Measurements from ENCODE around the gene TAX1BP1.
"Not testable (repeated sequence)": the region's sequence is repeated elsewhere in the genome, so short reads cannot be mapped to it uniquely, and the experiment has no call there.

Gene TAX1BP1

GRCh38 chr7:27739301-27739908, 557 bp upstream of the TAX1BP1 start:
- no peak for DNase-seq (ENCODE audit: low spot score)

GRCh38 chr7:27740449-27741086, 606 bp downstream of the TAX1BP1 start:
- DNase-seq (ENCODE audit: low spot score), result peak; percentile 92

DNA sequence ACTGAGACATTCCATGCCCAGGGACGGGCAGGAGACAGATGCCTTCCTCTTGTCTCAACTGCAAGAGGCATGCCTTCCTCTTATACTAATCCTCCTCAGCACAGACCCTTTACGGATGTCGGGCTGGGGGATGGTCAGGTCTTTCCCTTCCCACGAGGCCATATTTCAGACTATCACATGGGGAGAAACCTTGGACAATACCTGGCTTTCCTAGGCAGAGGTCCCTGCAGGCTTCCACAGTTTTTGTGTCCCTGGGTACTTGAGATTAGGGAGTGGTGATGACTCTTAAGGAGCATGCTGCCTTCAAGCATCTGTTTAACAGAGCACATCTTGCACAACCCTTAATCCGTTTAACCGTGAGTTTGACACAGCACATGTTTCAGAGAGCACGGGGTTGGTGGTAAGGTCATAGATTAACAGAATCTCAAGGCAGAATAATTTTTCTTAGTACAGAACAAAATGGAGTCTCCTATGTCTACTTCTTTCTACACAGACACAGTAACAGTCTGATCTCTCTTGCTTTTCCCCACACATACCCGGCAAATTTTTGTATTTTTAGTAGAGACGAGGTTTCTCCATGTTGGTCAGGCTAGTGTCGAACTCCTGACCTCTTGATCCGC, 2.2 kb downstream of the TAX1BP1 start:
- not testable (repeated sequence) for DNase-seq (ENCODE audit: low spot score)

GRCh38 chr7:27745064-27745583, 5.2 kb downstream of the TAX1BP1 start:
- DNase-seq (ENCODE audit: low spot score), result peak; percentile 74

DNA sequence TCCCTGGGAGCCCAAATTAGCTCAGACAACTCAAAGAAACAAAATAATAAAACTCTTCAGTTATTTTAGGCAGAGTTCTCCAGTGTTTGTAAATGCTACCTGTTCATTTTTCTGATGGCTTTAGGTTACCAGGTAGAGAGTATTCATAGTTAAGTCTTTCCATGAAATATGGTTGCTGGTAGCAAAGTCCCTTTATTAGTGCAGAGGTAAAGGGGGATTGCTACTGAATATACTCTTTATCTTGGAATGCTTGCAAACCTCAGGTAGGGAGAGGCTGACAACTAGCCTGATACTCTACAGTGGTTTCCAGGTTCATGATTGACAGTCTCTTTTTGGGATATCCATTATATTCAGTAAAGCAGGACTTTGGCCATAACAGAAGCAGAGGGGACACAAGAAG, 6.5 kb downstream of the TAX1BP1 start:
- no peak for DNase-seq (ENCODE audit: low spot score)

GRCh38 chr7:27746978-27747377, 7.0 kb downstream of the TAX1BP1 start:
- no peak for DNase-seq (ENCODE audit: low spot score)

DNA sequence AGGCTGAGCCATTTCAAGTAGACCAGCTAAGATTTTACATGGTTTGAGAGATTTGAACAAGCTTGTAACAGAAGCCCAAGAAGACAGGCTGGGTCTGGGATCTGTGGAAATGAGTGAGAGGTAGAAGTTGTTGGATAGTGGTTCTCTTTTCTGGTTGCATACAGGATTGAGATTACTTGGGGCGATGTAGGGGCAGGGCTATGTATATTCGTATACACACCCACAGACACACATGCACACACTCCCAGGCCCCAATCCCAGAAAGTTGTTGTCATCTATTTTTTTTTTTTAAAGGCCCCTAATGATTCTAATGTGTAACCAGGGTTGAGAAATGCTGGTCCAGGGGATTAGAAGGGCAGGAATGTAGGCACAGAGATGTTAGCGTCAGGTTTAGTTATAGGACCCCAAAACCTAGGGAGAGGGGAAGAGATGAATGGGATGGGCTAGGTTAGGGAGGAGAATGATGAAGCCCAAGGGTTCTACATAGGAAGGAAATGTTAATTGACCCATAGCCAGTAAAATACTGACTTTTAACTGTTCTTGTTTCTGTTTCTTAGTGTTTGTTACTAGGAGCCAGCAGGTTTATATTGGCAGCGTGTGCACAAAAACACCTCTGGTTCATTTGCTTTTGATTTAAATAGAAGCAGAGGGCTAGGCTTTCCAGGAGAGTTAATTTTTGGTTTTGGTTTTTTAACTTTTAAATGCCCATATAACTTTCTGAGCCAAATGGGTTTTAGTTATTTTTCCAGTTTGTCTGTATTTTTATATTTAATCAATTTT, 7.8 kb downstream of the TAX1BP1 start:
- DNase-seq (ENCODE audit: low spot score), result no peak

DNA sequence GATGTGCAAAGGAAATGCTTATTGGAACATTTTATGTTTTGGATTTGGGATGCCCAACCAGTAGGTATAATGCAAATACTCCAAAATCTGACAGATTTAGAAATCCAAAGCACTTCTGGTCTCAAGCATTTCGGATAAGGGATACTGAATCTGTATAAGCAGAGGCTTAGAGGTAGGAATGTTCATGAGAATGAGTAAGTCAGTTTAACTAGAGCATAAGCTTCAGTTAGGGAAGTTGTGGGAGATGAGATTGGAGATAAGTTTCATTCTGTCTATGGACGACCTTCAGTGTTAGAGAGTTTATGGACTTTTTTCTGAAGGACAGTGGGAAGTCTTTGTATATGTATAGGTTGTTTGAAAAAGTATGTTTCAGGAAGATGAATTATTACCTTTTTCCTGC, 10.4 kb downstream of the TAX1BP1 start:
- no peak for DNase-seq (ENCODE audit: low spot score)

DNA sequence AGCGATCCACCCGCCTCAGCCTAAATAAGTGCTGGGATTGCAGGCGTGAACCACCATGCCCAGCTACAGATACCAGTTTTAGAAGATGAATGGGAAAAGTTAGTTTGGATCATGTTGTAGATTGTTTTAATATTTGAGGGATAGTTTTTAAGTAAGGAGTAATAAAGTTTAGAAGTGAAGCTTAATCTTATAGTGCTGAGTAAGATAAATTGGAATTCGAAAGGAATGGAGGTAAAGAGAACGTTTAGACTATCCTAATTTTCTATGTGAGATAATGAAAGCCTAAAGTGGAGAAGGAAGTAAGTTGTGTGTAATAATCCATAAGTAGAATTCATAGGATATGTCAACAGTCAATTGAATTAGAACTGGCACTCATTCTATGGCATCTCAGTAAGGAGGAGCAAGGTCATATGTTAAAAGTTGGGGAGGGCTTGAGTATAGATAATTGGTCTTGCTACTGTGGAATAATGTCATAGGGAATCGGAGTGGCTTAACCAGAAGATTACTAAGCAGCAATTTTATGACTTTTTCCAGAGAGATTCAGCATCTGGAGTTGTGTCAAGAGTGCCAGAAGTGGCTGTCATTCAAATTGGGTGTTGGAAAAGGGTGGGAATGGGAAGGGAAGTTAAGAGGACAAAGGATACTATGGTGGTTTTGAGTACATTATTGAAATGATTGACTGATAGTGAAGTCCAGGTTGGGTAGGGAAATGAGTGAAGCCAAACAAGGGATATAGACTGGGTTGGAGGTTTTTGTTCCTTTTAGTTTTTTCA, 12.1 kb downstream of the TAX1BP1 start:
- DNase-seq (ENCODE audit: low spot score), result no peak

- no peak for DNase-seq (ENCODE audit: low spot score)
Measured at GRCh38 chr7:27753863-27754262, 13.9 kb downstream of the TAX1BP1 start.

GRCh38 chr7:27756298-27756697, 16.3 kb downstream of the TAX1BP1 start:
- DNase-seq (ENCODE audit: low spot score), result no peak

DNA sequence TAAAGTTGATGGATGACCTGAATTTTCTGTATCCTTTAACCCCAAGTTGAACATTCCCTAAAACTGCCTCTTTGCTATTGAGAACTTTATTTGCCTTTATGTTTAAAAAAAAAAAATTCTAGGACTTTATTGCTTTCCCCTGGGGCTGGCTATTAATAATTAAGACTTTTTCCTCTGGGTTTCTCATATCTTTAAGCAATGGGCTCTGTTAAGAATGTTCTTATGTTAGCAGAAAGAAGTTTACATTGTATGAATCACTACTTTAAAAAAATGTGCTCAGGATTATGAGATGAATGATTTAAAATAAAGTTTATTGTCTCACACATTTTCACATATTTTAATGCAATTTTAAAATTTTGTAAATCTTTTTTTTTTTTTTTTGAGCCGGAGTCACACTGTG, 19.5 kb downstream of the TAX1BP1 start:
- no peak for DNase-seq (ENCODE audit: low spot score)

- no peak for DNase-seq (ENCODE audit: low spot score)
Measured at GRCh38 chr7:27762062-27762461, 22.1 kb downstream of the TAX1BP1 start.

DNA sequence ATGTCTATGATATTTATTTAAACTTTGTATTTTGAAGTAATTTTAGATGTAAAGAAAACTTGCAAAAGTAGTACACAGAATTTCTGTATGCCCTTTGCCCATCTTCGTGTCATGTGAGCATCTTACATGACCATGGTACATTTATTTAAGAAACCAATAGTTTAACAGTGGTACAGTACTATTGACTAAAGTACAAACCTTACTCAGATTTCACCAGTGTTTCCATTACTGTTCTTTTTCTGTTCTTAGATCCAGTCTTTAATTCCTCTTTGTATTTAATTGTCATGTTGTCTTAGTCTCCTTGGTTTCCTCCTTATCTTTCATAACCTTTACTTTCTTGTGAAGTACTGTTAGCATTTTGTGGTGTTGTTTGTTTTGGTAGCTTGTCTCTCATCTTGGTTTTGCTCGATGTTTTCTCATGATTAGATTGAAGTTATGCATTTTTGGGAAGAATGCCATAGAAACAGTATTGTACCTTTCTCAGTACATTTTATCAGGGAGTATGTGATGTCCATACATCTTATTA, 24.1 kb downstream of the TAX1BP1 start:
- DNase-seq (ENCODE audit: low spot score), result no peak

DNA sequence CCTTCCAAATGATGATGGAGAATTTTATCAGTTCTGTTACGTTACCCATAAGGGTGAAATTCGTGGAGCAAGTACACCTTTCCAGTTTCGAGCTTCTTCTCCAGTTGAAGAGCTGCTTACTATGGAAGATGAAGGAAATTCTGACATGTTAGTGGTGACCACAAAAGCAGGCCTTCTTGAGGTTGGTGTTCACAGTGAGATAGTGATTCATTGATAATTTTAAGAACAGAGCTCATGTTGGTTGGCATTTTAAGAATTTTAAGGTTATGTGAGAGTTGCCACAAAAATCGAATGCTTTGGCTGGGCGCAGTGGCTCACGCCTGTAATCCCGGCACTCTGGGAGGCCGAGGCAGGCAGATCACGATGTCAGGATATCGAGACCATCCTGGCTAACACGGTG, 25.9 kb downstream of the TAX1BP1 start:
- DNase-seq (ENCODE audit: low spot score), result no peak

GRCh38 chr7:27767374-27767773, 27.4 kb downstream of the TAX1BP1 start:
- no peak for DNase-seq (ENCODE audit: low spot score)

- DNase-seq (ENCODE audit: low spot score), result peak; percentile 40
Measured at GRCh38 chr7:27771111-27771510, 31.1 kb downstream of the TAX1BP1 start.

- peak; percentile 34 for DNase-seq (ENCODE audit: low spot score)
Measured at GRCh38 chr7:27774717-27775328, 34.9 kb downstream of the TAX1BP1 start.

GRCh38 chr7:27775782-27776181, 35.8 kb downstream of the TAX1BP1 start:
- DNase-seq (ENCODE audit: low spot score), result no peak

DNA sequence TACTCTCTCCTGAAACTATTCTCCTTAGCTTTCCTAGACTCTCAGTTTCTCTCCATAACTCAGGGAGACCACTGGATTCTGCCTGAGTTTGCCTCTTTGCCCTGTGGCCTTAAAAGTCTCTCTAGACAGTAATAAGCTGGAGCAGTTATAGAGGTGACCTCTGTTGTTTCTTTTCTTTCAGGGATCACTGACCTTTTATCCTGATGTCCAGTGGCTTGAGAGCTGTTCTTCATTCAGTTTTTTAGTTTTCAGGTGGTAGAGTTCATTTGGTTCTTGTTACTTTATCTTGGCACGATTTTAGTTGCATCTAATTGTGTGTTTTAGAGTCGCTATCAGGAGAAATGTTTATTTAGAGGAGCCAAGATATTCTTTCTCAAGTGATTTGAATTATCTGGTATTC, 37.7 kb downstream of the TAX1BP1 start:
- no peak for DNase-seq (ENCODE audit: low spot score)

- no peak for DNase-seq (ENCODE audit: low spot score)
Measured at GRCh38 chr7:27779873-27780272, 39.9 kb downstream of the TAX1BP1 start.
